Stimulated activated CD4-positive, alpha-beta T cell treated with anti-CD3 and anti-CD28 coated beads, Interleukin-2, amount 100 ng/mL, for 4 hours (primary cell): ENCODE results near the gene GPAM.
A peak's percentile ranks its signal among the peaks of the same experiment; 100 is the strongest.
"Not testable (repeated sequence)": the region's sequence is repeated elsewhere in the genome, so short reads cannot be mapped to it uniquely, and the experiment has no call there.

Experiments used
- DNase-seq: peaks from one replicate; pipeline ENCODE4 v3.0.0-alpha.2; 2020; ENCODE audit warnings: low read depth

GPAM gene

GRCh38 chr10:112132435-112132834 is 51.1 kb downstream of the GPAM start:
- DNase-seq, result no peak

- DNase-seq, result no peak
These were observed 51.6 kb downstream of the GPAM start for GRCh38 chr10:112131996-112132395.

- DNase-seq, result no peak
These were observed 52.2 kb downstream of the GPAM start for GRCh38 chr10:112131346-112131745.

GRCh38 chr10:112126901-112127300 is 56.7 kb downstream of the GPAM start:
- DNase-seq, result no peak

DNA sequence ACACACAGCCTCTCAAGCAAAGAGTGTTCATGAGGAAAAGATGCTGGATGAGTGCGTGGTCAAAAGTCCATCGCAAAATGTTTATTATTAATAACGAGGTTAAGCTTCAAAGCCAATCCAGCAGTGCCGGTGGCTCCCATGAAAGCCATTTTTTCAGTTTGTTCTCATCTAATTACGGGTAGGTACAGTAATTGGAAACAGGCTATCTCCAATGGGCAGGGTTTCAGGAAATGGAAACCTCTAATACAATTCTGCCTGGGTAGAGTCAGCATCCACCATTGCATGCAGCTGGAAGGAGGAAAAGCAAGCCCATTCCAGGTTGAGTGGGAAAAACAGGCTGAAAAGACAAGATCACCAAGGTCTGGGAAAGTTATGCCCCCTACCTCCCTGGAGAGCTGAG is 57.4 kb downstream of the GPAM start:
- no peak for DNase-seq

- no peak for DNase-seq
These were observed 58.7 kb downstream of the GPAM start for GRCh38 chr10:112124866-112125265.

DNA sequence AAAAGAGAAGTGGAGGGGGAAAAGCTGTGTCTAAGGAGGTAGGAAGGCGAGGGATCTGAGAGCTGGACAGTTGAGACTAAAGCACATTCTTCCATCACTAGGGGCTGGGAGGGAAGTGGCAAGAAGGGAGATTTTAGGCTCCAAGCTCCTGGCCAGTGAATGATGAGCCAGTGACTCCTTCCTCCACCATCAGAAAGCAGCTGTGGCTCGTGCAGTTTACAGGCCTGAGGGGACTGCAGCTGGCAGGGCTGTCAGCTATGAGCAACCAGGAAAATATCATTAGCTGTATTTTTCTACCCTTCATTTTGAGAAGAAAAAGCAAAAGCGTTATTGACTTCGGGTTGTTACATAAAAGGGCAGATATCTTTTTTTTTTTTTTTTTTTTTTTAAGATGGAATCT is 60.7 kb downstream of the GPAM start:
- no peak for DNase-seq

- DNase-seq, result no peak
These were observed 63.1 kb downstream of the GPAM start for GRCh38 chr10:112120491-112120890.

GRCh38 chr10:112115781-112116385 is 67.7 kb downstream of the GPAM start:
- peak; percentile 6 for DNase-seq

DNA sequence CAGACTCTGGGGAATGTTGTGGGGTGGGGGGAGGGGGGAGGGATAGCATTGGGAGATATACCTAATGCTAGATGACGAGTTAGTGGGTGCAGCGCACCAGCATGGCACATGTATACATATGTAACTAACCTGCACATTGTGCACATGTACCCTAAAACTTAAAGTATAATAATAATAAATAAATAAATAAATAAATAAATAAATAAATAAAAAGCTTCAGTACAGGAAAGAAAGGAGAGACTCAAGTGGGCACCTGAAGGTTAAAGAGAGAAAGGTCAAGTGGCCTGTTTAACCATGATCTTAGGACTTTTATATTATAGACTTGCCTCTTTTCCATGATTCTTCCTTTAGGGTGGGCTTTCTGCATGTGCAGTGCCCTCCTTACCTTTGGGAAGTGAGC is 73.8 kb downstream of the GPAM start:
- DNase-seq, result not testable (repeated sequence)
